Ovary (tissue), 3 donors: ENCODE measurements around the gene MAN1C1.

ENCODE experiments used
- CTCF ChIP-seq, 3 donors: fragments of 450-650 bp in 2 of 3; fragments of 200-600 bp in 1 of 3; IDR thresholded peaks; one replicate each; pipeline versions ENCODE4 v1.5.1 to v1.8.0; 2016 to 2022; ENCODE audit warnings: antibody characterized with exemption in 3 of 3, mild to moderate bottlenecking in 1 of 3
- EP300 ChIP-seq: sonication (generic); formaldehyde crosslinking; IDR thresholded peaks from one replicate; pipeline ENCODE4 v1.6.1; 2017; ENCODE audit warnings: antibody characterized with exemption
- POLR2A ChIP-seq: fragments of 450-650 bp; IDR thresholded peaks from one replicate; pipeline ENCODE4 v1.6.1; 2017; ENCODE audit warnings: antibody characterized with exemption, mild to moderate bottlenecking, moderate library complexity
- donor health status: DM: no; HTN: no; CAD: no.

- TF ChIP-seq CTCF (IDR thresholded peaks at IDR 0.05) (no peak), POLR2A (no peak), EP300 (no peak)
These were observed 27.3 kb downstream of the MAN1C1 start for GRCh38 chr1:25643929-25644328.
